ENCODE measurements around the gene CTNNA2.

Gene CTNNA2

GRCh38 chr2:79929624-79930023 is 416.8 kb downstream of the CTNNA2 start:
- TF ChIP-seq CTCF (IDR thresholded peaks at IDR 0.05; ENCODE audit: low read depth, low read length): no peak
- no peak for DNase-seq (ENCODE audit: extremely low read depth, low read depth)

- TF ChIP-seq CTCF (IDR thresholded peaks at IDR 0.05; ENCODE audit: low read depth, low read length): no peak
- no peak for DNase-seq (ENCODE audit: extremely low read depth, low read depth)
Observed at GRCh38 chr2:79935046-79935732, 422.3 kb downstream of the CTNNA2 start.

- DNase-seq (ENCODE audit: extremely low read depth, low read depth): peak; percentile 20
- peak; percentile 73 for TF ChIP-seq CTCF (IDR thresholded peaks at IDR 0.05; ENCODE audit: low read depth, low read length)
Observed at GRCh38 chr2:79935771-79936657, 423.2 kb downstream of the CTNNA2 start.

GRCh38 chr2:79936715-79937114 is 423.9 kb downstream of the CTNNA2 start:
- DNase-seq (ENCODE audit: extremely low read depth, low read depth): no peak
- no peak for TF ChIP-seq CTCF (IDR thresholded peaks at IDR 0.05; ENCODE audit: low read depth, low read length)

GRCh38 chr2:79938648-79939047 is 425.8 kb downstream of the CTNNA2 start:
- DNase-seq (ENCODE audit: extremely low read depth, low read depth): no peak
- no peak for TF ChIP-seq CTCF (IDR thresholded peaks at IDR 0.05; ENCODE audit: low read depth, low read length)

GRCh38 chr2:79940364-79940763 is 427.5 kb downstream of the CTNNA2 start:
- no peak for TF ChIP-seq CTCF (IDR thresholded peaks at IDR 0.05; ENCODE audit: low read depth, low read length)
- no peak for DNase-seq (ENCODE audit: extremely low read depth, low read depth)

- no peak for TF ChIP-seq CTCF (IDR thresholded peaks at IDR 0.05; ENCODE audit: low read depth, low read length)
- no peak for DNase-seq (ENCODE audit: extremely low read depth, low read depth)
Observed at GRCh38 chr2:79941179-79941578, 428.3 kb downstream of the CTNNA2 start.
